HG02571 (cell line): ENCODE measurements around the gene ELFN2.

Experiments
- ATAC-seq: cut with Tn5 transposase; IDR thresholded peaks from one replicate; pipeline ENCODE4 v1.9.1; 2021; ENCODE audit warnings: mild to moderate bottlenecking, moderate library complexity; ENCODE audit not compliant: unreplicated experiment

The ELFN2 gene

GRCh38 chr22:37454857-37455686, 27.8 kb upstream of the ELFN2 start:
- no peak for ATAC-seq

- ATAC-seq = no peak
Measured at GRCh38 chr22:37453696-37454095, 26.4 kb upstream of the ELFN2 start.

- no peak for ATAC-seq
Measured at GRCh38 chr22:37451218-37451617, 23.9 kb upstream of the ELFN2 start.

- no peak for ATAC-seq
Measured at GRCh38 chr22:37449331-37450001, 22.2 kb upstream of the ELFN2 start.

GRCh38 chr22:37448516-37449127, 21.3 kb upstream of the ELFN2 start:
- ATAC-seq = no peak

DNA sequence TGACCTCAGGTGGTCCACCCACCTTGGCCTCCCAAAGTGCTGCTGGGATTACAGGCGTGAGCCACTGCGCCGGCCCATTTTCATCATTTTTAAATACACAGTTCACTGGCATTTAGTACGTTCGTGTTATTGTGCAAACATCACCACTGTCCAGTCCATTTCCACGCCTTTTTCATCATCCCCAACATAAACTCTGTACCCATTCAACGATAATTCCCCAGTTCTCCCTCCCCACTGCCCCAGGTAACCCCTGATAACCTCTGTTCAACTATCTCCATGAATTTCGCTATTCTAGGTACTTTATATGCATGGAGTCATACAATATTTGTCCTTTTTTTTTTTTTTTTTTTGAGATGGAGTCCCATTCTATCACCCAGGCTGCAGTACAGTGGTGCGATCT, 18.2 kb upstream of the ELFN2 start:
- no peak for ATAC-seq

GRCh38 chr22:37443977-37444376, 16.7 kb upstream of the ELFN2 start:
- ATAC-seq = no peak

DNA sequence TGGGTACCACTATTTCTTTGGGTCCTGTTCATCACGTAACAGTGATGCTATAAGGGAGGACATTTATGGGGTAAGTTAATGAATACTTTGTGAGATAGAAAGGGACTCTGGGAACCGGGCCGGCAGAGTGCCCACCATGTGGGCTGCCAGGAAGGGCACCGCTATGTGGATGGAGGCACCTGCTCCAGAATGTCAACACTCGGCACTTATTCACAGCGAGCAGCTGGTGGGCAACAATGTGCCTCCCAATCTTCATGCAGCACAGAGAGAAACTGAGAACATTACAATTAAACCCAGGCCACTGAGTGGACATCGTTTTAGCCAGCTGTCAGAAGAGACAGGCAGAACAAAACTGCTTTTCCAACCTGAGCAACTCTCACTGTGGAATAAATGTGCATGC, 15.8 kb upstream of the ELFN2 start:
- ATAC-seq = no peak

DNA sequence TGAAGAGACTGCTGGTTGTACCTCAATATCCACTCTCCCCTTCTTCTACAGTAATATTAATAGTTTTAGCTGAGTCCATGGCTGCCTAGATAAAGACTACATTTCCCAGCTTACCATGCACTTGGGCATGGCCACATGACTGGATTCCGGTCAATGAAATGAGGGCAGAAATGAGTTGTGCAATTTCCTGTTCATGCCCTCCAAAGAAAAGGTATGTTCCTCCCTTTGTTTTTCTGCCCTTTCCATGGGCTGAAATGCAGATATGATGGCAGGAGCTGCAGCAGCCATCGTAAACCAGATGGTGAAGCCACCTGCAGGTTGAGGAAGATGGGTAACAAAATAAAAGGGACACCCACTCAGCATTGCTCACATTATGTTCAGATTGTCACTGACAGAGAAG, 15.3 kb upstream of the ELFN2 start:
- no peak for ATAC-seq

GRCh38 chr22:37442135-37442534, 14.9 kb upstream of the ELFN2 start:
- no peak for ATAC-seq

GRCh38 chr22:37440875-37441274, 13.6 kb upstream of the ELFN2 start:
- ATAC-seq = no peak

- no peak for ATAC-seq
Measured at GRCh38 chr22:37439347-37439746, 12.1 kb upstream of the ELFN2 start.

- no peak for ATAC-seq
Measured at GRCh38 chr22:37435970-37436603, 8.8 kb upstream of the ELFN2 start.

- no peak for ATAC-seq
Measured at GRCh38 chr22:37433786-37434185, 6.5 kb upstream of the ELFN2 start.

DNA sequence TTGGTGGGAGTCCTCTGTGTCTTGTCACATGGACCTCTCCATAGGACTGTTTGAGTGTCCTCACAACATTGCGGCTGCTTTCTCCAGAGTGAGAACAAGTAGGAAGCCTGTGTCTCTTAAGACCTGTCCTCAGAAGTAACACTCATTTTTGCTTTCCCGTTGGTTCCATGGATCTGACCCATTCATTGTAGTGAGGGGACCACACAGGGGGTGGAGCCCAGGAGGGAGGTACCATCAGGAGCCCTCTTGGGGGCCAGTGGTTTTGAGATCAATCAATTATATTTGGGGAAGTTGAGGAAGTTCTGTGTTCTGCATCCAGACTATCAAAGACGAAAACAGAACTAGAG, 5.4 kb upstream of the ELFN2 start:
- ATAC-seq = no peak

DNA sequence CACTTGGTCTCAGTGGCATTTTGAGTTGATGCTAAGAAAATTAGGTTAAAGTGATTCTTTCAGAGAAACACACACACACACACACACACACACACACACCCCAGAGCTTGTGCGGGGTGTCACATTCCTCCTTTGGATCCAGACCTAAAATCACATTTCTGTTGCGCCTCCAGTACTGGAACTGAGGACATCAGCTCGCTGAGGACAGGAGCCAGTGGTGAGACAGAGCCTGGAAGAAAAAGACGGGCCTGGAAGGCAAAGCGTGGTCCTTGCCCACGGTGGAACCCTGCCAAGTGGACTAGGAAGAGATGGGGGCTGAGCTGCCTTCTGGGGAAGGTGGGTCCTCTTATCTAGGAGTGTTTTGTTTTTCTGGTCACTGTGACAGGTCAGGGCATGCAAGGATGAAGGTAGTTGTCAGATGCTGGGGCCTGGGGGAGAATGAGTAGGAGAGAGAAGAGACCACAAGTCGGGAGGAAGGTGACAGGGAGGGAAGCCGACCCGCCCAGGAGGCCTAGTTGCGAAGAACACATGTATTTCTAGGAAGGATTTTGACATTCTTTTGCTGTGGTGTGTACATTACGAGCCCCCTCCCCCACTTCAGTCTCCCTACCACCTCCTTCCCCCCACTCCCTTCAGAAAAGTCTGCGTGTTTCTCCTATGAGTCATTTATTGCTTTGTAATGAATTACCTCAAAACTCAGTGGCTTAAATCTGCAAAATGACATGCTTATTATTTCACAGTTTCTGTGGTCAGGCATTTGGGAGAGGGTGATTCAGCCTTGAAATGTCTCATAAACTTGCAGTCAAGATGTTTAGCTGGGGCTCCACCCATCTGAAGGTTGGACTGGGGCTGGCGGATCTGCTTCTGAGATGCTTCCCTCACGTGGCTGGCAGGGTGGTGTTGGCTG, 4.8 kb upstream of the ELFN2 start:
- no peak for ATAC-seq

- no peak for ATAC-seq
Measured at GRCh38 chr22:37431366-37431765, 4.1 kb upstream of the ELFN2 start.

DNA sequence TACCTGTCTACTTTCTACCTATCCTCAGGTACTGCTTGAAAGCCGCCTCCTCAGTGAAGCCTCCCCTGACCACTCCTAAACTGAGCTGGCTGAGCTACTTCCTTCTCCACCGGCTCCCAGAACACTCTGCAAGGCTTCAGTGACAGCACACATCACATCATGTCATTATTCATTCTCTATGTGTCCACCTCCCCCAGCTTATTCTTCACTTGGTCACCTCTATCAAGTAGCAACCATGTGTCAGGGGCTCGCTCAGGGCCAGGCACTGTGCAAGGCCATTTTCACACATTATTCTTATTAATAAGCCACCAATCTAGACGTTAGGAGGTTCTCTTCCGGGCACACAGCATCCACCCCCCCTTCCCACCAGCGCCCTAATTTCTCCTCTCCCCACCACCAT, 3.7 kb upstream of the ELFN2 start:
- ATAC-seq = no peak

DNA sequence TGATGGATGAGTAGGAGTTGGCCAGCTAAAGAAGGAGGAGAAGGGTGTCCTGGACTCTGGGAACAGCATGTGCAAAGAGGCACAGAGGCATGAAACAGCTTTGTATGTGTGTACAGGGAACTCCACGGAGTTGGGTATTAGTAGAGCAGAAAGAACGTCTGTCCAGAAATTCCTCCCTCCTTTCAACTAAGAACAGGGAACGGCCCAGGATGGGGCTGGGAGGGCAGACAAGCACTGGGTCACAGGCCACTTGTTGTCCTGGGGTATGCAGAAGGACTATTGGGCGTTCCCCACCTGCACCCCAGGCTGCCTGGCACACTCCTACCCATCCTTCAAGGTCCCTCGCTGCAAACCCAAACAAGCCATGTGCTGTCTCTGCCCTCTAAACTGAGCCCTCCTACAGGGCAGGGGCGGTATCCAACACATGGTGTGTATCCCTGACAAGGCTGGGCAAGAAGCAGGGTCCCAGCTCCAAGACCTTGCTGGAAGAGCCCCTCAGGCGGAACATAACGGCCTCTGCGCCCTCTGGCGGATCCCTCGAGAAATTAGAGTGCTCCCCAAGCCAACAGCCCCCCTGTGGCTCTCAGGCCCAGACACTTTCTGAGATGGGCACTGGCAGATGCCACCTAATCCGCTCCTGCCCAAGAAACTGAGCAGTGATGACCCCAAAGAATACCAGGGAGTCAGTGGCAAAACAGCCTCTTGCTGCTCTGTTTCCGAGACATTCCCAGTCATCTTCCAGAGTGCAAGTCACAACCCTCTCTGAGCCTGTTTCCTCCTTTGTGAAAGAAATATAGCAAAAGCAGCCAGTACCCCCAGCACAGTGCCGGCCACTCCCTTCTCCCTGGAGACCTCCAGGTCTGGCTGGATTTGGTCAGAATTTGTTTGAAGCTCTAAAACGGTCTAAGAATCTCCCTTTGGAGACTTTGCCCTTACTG, 1.6 kb upstream of the ELFN2 start:
- no peak for ATAC-seq
